CD4-positive, CD25-positive, alpha-beta regulatory T cell (primary cell): ENCODE results near the gene CMPK2. TPM values are rescaled to one million over a fixed set of nuclear protein-coding genes. Genes with fewer than 3 reads are reported as not detected.

Experiments used
- ATAC-seq, 2 donors: fragments of 150-1000 bp; cut with Tn5 transposase; one replicate each; pipeline ENCODE4 v1.10.0; 2021; ENCODE audit warnings: low read depth in 2 of 2, moderate number of reproducible peaks in 2 of 2, moderate library complexity in 1 of 2
- DNase-seq, 3 donors: peaks; one replicate each; pipeline versions ENCODE4 v3.0.0 to v3.0.0-alpha.2; 2012 to 2022; ENCODE audit warnings: mixed read lengths in 1 of 3
- H3K27ac ChIP-seq: one replicate; pipeline ENCODE4 v1.7.0; 2013; ENCODE audit warnings: mild to moderate bottlenecking, low read length; ENCODE audit not compliant: insufficient read depth, poor library complexity, severe bottlenecking
- H3K27me3 ChIP-seq: one replicate; pipeline ENCODE4 v1.7.0; 2013; ENCODE audit warnings: low read length; ENCODE audit not compliant: control insufficient read depth, insufficient read depth
- H3K36me3 ChIP-seq: one replicate; pipeline ENCODE4 v1.7.0; 2013; ENCODE audit warnings: mild to moderate bottlenecking, low read length, moderate library complexity; ENCODE audit not compliant: control insufficient read depth, insufficient read depth
- H3K4me1 ChIP-seq: 2 replicates; pipeline ENCODE4 v1.7.0; 2013; ENCODE audit warnings: mild to moderate bottlenecking, low read length; ENCODE audit not compliant: insufficient read depth, control insufficient read depth, poor library complexity, severe bottlenecking
- H3K4me3 ChIP-seq: one replicate; pipeline ENCODE4 v1.7.0; 2013; ENCODE audit warnings: low read depth, mild to moderate bottlenecking, low read length, moderate library complexity
- H3K9me3 ChIP-seq, 2 experiments: 1 replicate in 1 of 2; 2 replicates in 1 of 2; pipeline ENCODE4 v1.7.0; 2013; ENCODE audit warnings: low read length in 2 of 2, mild to moderate bottlenecking in 1 of 2, moderate library complexity in 1 of 2; ENCODE audit not compliant: control insufficient read depth in 2 of 2
- H3K27ac Mint-ChIP-seq, 3 donors: one replicate each; pipeline ENCODE4 v1.8.0; 2020 to 2022; ENCODE audit warnings: mild to moderate bottlenecking in 3 of 3, mixed read lengths in 3 of 3, moderate library complexity in 2 of 3
- H3K27me3 Mint-ChIP-seq: one replicate; pipeline ENCODE4 v1.8.0; 2022; ENCODE audit warnings: mild to moderate bottlenecking, mixed read lengths
- H3K36me3 Mint-ChIP-seq: one replicate; pipeline ENCODE4 v1.8.0; 2020; ENCODE audit warnings: mixed read lengths
- H3K4me1 Mint-ChIP-seq, 4 donors: one replicate each; pipeline ENCODE4 v1.8.0; 2020 to 2022; ENCODE audit warnings: mixed read lengths in 4 of 4, mild to moderate bottlenecking in 1 of 4
- H3K4me3 Mint-ChIP-seq, 4 donors: one replicate each; pipeline ENCODE4 v1.8.0; 2020 to 2022; ENCODE audit warnings: mild to moderate bottlenecking in 4 of 4, mixed read lengths in 4 of 4, moderate library complexity in 3 of 4
- H3K9me3 Mint-ChIP-seq, 7 donors: one replicate each; pipeline ENCODE4 v1.8.0; 2020 to 2022; ENCODE audit warnings: mixed read lengths in 7 of 7, mild to moderate bottlenecking in 3 of 7, moderate library complexity in 2 of 7
- polyA plus RNA-seq, 4 donors: library from polyadenylated mRNA; unstranded; fragments of 300-500 nt; fragmentation: Illumina TruSeq; gene quantifications; one replicate each; pipeline ENCODE4 v1.2.3, GENCODE V29; 2021
- total RNA-seq: library from RNA; stranded (reverse); gene quantifications from one replicate; pipeline ENCODE4 v1.2.3, GENCODE V29; 2022

The CMPK2 gene
- total and polyA plus RNA-seq, 5 donors from 2014 or later: 1.7 to 7.4 (median 4.0) TPM

DNA sequence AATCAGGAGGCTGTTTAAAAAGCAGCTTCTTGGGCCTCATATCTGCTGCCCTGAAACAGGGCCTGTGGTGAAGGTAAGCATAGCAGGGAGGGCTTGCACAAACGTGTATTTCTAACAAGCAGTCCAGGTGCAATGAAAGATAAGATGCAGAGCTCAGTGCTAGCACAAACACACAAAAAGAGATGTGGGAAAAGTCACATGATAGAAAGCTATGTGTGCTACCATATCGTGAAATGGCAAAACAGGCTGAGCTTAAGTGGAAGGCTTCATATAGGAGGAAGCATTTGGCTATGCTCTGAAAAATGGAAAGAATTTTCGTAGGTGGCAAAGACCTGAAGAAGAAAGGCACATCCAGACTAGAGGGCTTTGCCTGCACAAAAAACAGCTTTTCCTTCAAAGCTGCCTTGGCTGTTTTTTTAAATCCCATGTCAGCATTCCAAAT is 22.1 kb upstream of the CMPK2 start:
- H3K9me3 Mint-ChIP-seq: no peaks in the 10 kb centered on the region
- Histone ChIP-seq H3K27ac (no peak overlapping the region), H3K4me1 (no peaks in the 10 kb centered on the region), H3K36me3 (no peaks in the 10 kb centered on the region), H3K4me3 (no peak overlapping the region), H3K27me3 (no peaks in the 10 kb centered on the region), H3K9me3 (no peaks in the 10 kb centered on the region)
- no peak overlapping the region for H3K27ac Mint-ChIP-seq
- H3K4me3 Mint-ChIP-seq: no peak overlapping the region
- peaks cover 10% of the 10 kb centered on the region for H3K36me3 Mint-ChIP-seq
- H3K4me1 Mint-ChIP-seq: peaks cover 0 to 9% (median 0%) of the 10 kb centered on the region in 4 donors
- H3K27me3 Mint-ChIP-seq: peaks cover 6% of the 10 kb centered on the region
- ATAC-seq: no peak
- DNase-seq: no peak

GRCh38 chr2:6885968-6886367 is 20.3 kb upstream of the CMPK2 start:
- H3K4me3 ChIP-seq: no peak overlapping the region
- peaks cover 10% of the 10 kb centered on the region for H3K36me3 Mint-ChIP-seq
- H3K9me3 Mint-ChIP-seq: no peaks in the 10 kb centered on the region
- no peak overlapping the region for H3K27ac ChIP-seq
- DNase-seq: no peak
- peaks cover 6% of the 10 kb centered on the region for H3K27me3 Mint-ChIP-seq
- no peak overlapping the region for H3K27ac Mint-ChIP-seq
- H3K4me1 ChIP-seq: no peaks in the 10 kb centered on the region
- ATAC-seq: no peak
- peak overlapping the region in 1 of 4 donors; percentile 21 for H3K4me3 Mint-ChIP-seq
- H3K36me3 ChIP-seq: no peaks in the 10 kb centered on the region
- no peaks in the 10 kb centered on the region for H3K9me3 ChIP-seq
- peaks cover 2 to 16% (median 9%) of the 10 kb centered on the region in 4 donors for H3K4me1 Mint-ChIP-seq
- no peaks in the 10 kb centered on the region for H3K27me3 ChIP-seq

DNA sequence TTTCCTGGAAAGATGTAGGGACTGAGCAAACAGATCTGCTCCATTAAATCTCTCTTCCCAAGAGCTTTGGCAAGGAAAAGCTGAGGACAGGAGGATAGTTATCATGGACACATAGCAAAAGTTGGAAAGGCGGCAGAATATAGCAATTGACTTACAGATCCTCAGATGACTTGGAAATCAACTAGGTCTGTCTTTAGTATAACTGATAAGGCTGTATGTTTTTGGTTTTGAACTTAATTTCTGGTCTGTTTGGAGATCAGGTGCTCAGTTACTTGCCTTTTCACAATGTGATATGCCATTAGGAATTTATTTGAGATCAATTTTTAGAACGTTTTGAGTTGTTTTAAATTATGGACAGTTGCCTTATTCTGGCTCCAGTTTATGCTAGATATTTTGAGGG is 19.8 kb upstream of the CMPK2 start:
- no peaks in the 10 kb centered on the region for H3K9me3 Mint-ChIP-seq
- no peak for ATAC-seq
- no peaks in the 10 kb centered on the region for H3K27me3 ChIP-seq
- no peak overlapping the region for H3K27ac Mint-ChIP-seq
- H3K4me1 Mint-ChIP-seq: peaks cover 5 to 18% (median 12%) of the 10 kb centered on the region in 4 donors
- H3K4me1 ChIP-seq: peaks cover under 1% of the 10 kb centered on the region
- H3K27me3 Mint-ChIP-seq: peaks cover 6% of the 10 kb centered on the region
- H3K27ac ChIP-seq: no peak overlapping the region
- no peaks in the 10 kb centered on the region for H3K9me3 ChIP-seq
- no peaks in the 10 kb centered on the region for H3K36me3 ChIP-seq
- no peak overlapping the region for H3K4me3 ChIP-seq
- peak overlapping the region in 1 of 4 donors; percentile 21 for H3K4me3 Mint-ChIP-seq
- peaks cover 10% of the 10 kb centered on the region for H3K36me3 Mint-ChIP-seq
- no peak for DNase-seq

GRCh38 chr2:6883448-6884122 is 17.9 kb upstream of the CMPK2 start:
- ATAC-seq (no peak), DNase-seq (no peak)
- Histone ChIP-seq H3K4me1 (peaks cover 14% of the 10 kb centered on the region), H3K27me3 (no peaks in the 10 kb centered on the region), H3K9me3 (no peaks in the 10 kb centered on the region), H3K4me3 (no peak overlapping the region), H3K36me3 (no peaks in the 10 kb centered on the region), H3K27ac (no peak overlapping the region)
- no peak overlapping the region for H3K4me3 Mint-ChIP-seq
- peaks cover 6% of the 10 kb centered on the region for H3K27me3 Mint-ChIP-seq
- no peak overlapping the region for H3K27ac Mint-ChIP-seq
- no peaks in the 10 kb centered on the region for H3K9me3 Mint-ChIP-seq
- H3K4me1 Mint-ChIP-seq: peaks cover 14 to 30% (median 28%) of the 10 kb centered on the region in 4 donors
- peaks cover 10% of the 10 kb centered on the region for H3K36me3 Mint-ChIP-seq

DNA sequence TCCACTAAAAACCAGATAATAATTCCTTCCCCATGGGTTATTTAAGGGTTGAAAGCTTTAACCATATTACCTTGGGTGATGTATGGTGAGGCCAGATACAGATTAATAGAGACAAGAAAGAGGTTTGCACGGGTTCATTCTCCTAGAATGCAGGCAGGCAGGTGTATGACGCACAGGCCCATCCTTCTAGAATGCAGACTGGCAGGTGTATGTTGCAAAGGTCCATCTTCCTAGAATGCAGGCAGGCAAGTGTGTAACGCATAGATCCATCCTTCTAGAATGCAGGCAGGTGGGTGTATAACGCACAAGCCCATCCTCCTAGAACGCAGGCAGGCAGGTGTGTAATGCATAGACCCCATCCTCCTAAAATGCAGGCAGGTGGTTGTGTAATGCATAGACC is 15.8 kb upstream of the CMPK2 start:
- H3K4me1 Mint-ChIP-seq: peaks cover 14 to 47% (median 39%) of the 10 kb centered on the region in 4 donors
- DNase-seq: no peak
- H3K27ac Mint-ChIP-seq: peak overlapping the region in 1 of 3 donors; percentile 29
- no peak overlapping the region for H3K4me3 Mint-ChIP-seq
- Histone ChIP-seq H3K4me1 (peaks cover 32% of the 10 kb centered on the region), H3K27ac (no peak overlapping the region), H3K9me3 (no peaks in the 10 kb centered on the region), H3K27me3 (no peaks in the 10 kb centered on the region), H3K36me3 (no peaks in the 10 kb centered on the region), H3K4me3 (no peak overlapping the region)
- no peak for ATAC-seq
- peaks cover 10% of the 10 kb centered on the region for H3K36me3 Mint-ChIP-seq
- no peaks in the 10 kb centered on the region for H3K9me3 Mint-ChIP-seq
- peaks cover 17% of the 10 kb centered on the region for H3K27me3 Mint-ChIP-seq

- Histone ChIP-seq H3K27me3 (no peaks in the 10 kb centered on the region), H3K4me1 (peaks cover 32% of the 10 kb centered on the region), H3K4me3 (no peak overlapping the region), H3K9me3 (no peaks in the 10 kb centered on the region), H3K36me3 (no peaks in the 10 kb centered on the region), H3K27ac (no peak overlapping the region)
- no peak for DNase-seq
- Mint-ChIP-seq H3K27ac (peak overlapping the region in 2 of 3 donors; percentile 4 to 91), H3K9me3 (no peaks in the 10 kb centered on the region), H3K36me3 (peaks cover 10% of the 10 kb centered on the region), H3K27me3 (peaks cover 20% of the 10 kb centered on the region), H3K4me3 (peak overlapping the region in 2 of 4 donors; percentile 7 to 27), H3K4me1 (peaks cover 14 to 47% (median 39%) of the 10 kb centered on the region in 4 donors)
- no peak for ATAC-seq
These were observed 15.3 kb upstream of the CMPK2 start for GRCh38 chr2:6881046-6881445.

DNA sequence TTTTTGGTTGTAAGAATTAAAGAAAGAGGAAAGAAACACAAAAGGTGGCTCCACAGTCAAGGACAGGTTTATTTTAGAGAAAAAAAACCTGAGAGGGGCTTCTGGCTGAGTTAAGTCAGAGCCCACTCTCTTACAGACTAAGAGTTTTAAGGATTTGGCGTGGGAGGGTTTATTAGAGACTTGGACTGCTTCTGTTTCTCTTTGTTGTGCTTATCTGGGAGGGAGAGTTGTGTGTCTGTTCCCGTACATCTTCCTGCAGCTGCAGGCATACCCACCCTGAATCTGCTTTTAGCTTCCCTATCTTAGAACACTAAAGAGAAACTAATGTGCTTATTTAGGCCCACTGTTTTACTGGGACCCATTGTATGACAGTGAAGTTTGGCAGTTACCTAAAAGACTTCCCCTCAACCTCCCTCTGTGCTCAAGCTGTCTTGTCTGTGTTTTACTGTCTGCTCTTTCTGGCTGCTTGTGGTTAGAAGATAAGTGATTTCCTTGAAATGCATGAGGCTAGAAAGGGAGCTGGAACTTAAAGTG is 14.6 kb upstream of the CMPK2 start:
- Mint-ChIP-seq H3K27me3 (peaks cover 21% of the 10 kb centered on the region), H3K27ac (peak overlapping the region; percentile 80 to 97 (median 91)), H3K4me3 (peak overlapping the region in 3 of 4 donors; percentile 53 to 64 (median 53)), H3K4me1 (peaks cover 14 to 47% (median 39%) of the 10 kb centered on the region in 4 donors), H3K9me3 (no peaks in the 10 kb centered on the region), H3K36me3 (peaks cover 10% of the 10 kb centered on the region)
- ATAC-seq: peak; percentile 52 to 56
- no peaks in the 10 kb centered on the region for H3K9me3 ChIP-seq
- DNase-seq: peak in 2 of 3 donors; percentile 14 to 72
- H3K36me3 ChIP-seq: no peaks in the 10 kb centered on the region
- peak overlapping the region; percentile 11 for H3K4me3 ChIP-seq
- H3K27me3 ChIP-seq: no peaks in the 10 kb centered on the region
- H3K4me1 ChIP-seq: peaks cover 32% of the 10 kb centered on the region
- no peak overlapping the region for H3K27ac ChIP-seq
